GM21825 (cell line): ENCODE results near the gene LAMA4.

Source experiments
- ATAC-seq: cut with Tn5 transposase; IDR thresholded peaks from one replicate; pipeline ENCODE4 v1.9.1; 2021; ENCODE audit warnings: mild to moderate bottlenecking, moderate library complexity; ENCODE audit not compliant: unreplicated experiment

LAMA4 gene

DNA sequence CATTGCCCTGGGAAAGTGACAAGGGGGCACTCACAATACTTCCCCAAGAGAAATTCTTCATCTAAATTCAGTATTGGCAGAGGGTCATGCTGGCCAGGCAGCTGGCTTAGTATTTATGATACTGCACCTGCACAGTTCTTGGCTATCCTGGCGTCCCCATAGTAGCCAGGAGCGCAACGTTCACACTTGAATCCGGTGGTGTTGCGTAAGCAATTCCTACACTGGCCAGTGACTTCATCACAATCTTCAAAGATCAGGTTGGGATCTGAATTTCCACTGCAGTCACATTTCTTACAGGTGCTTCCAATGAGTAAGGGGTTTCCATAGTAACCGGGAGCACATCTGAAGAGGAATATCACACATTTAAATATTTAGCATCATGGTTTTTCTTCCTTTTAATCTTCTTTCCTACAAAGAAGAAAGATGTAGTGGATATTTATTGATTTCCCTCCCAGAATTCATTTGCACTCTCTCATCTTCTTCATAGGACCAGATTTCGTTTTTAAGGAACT lies 62.8 kb downstream of the LAMA4 start:
- ATAC-seq, result no peak

DNA sequence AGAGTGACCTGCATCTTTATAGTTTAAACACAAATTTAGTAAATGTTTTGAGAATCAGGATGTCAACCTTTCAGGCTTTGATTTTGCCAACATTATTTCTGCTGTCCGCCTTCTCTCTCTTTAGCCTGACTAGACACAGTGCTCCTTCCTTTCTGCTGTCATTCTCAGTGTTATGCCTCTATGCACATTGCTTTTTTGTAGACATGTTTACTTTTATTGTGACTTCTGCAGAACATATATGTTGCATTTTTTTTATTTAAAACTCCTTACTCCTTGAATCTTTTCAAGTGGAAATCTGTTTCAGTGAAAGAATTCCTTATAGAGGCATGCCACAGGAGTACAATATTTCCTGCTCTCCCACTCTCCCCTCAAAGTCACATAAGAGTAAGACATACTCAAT lies 64.2 kb downstream of the LAMA4 start:
- ATAC-seq, result no peak

DNA sequence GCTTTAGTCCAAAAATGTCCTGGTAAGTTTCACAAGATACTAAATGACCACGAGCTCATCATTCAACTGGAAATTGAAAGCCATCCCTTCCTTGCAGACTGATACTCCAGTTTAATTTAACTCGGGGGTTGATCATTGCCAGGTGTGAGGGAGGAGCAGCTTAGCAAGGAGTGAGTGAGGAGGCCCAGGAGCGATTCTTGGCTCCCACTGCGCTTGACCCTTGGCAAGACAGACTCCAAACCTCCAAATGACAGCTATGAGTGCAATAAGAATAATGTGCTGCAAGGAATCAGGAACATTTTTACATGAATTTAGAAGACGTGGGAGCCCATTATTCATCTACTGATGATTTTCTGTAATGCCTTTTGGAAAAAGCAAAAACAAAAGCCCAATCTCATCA lies 64.9 kb downstream of the LAMA4 start:
- no peak for ATAC-seq

DNA sequence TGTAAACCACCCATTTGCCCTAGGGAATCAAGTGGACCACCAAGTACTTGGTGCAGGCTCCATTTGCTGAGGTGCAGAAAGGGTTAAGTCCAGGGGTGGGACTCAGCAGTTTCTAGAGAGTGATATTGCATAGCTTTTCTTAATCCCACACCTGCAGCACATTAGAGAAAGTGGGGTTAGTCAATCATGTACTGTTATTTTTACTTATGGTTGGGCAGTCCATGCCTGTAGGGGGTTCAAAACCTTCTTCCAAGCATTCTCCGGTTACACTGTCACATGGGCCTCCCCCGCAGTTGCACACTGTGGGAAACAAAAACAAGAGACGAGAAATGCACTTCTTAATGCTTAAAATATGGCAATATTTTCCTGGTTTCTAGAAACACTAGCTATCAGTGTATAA lies 65.5 kb downstream of the LAMA4 start:
- no peak for ATAC-seq

DNA sequence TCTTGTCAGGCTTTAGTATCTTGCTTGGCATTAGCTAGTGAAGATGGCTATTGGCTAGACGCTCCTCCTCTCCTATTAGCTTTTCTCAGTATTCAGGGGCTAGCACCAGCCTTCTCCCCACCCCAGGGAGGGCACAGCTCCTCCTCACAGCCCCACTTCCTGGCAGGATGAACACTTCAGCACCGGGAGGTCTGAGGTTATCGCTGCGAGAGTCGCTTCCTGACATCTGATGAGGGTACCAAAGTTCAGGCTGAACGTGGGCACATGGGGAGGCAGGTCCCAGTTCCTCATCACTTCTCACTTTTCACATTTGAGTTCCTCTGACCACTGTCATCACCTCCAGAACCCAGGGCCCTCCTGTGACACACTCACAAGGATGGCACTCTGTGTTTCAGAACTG lies 66.6 kb downstream of the LAMA4 start:
- ATAC-seq, result no peak

DNA sequence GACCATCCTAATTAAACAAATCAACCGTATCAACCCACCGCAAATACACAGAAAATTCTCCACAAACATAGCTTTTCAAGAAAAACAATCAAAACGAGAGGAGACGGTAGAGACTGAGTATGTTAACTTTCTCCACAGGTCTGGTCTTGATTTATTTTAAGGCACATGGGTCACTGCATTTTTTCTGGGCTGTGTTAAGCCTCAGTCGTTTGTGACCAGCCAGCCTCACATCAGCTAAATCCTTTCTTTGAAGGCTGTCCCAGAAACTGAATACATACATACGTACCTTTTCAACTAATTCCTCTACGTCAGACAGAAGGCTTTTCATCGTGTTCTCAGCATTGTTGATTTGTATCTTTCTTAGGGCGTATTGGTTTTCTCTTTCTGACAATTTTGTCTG lies 69.4 kb downstream of the LAMA4 start:
- ATAC-seq, result no peak

DNA sequence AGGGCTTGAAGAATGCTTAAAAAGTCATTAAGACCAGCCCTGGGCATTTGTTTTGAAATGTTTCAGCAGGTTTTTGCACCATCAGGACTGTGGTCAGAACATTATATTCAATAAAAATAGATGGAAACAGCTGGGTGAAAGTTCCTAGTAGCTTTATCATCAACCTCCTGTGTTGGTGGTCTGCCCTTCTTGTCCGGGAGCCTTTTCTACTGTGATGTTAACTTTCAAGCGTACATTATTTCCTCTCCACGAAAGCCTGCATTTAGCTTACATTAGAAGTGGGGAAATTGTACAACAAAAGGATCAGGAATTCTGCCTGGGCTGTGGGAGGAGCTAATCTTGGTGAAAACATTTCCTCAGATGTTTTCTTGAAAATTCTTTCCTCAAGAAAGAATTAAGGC lies 71.1 kb downstream of the LAMA4 start:
- no peak for ATAC-seq

DNA sequence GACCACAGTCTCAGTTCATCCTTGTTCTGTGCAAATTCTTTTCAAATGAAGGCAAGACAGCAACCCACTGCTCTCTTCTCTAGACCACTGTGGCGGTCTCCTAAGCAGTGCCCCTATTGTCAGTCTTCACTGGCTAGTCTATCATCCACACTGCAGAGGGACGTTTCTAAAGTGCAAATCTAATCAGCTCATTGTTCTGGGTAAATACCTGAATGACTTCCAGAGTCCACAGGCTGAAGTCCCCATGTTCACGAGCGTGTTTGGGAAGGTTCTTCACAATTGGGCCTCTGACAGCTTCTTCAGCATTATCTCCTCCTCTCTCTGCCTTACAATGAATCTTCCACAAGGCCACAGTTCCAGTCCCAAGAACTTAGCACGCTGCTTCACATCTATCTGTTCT lies 73.2 kb downstream of the LAMA4 start:
- ATAC-seq, result no peak

DNA sequence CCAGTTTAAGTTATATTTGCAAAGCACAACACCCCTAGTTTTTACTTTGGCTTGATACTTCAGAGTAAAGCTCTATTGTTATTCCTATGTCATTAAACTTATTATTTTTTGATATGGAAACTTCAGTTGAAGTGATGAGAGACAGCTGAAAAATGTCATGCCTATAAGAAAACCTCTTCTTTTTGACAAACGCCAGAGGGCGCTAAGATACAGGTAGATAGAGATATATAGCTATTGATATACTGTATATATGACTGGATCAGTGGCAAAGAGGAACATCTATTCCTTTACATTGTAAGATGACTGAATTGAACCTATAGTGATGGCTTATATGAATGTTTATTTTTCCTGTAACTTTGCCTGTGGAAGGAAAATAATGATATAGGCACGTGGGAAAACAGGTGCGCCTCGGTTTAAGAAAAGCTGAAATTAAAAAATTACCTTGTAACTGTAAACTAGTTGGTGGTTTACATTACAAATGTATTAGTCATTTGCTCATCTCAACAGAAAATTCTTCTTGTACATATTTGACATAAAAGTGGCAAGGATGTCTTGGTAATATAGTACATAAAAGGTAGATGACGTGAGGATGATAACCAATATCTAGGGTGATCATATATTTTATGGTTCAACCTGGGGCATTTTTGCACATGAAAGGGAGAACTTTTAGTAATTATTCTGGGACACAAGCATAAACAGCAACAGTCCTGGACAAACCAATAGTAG lies 74.1 kb downstream of the LAMA4 start:
- ATAC-seq, result no peak

DNA sequence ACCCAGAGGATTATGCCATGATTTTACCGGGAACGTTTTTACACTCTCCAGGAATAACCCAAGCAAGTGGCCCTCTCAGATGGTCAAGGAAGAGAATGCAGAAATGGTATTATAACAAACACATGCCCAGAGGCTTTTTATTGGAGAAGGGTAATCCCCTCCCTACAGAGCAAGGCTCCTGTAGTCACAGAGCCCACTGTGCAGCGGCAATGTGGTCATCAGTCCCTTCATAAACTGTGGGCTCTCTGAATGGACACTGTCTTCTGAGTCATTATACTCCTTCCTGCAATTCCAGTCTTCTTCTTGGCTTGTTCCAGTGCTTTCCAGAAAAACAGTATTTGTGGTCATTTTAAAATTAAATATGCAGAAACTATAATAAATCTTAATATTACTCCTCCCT lies 74.7 kb downstream of the LAMA4 start:
- ATAC-seq, result no peak

DNA sequence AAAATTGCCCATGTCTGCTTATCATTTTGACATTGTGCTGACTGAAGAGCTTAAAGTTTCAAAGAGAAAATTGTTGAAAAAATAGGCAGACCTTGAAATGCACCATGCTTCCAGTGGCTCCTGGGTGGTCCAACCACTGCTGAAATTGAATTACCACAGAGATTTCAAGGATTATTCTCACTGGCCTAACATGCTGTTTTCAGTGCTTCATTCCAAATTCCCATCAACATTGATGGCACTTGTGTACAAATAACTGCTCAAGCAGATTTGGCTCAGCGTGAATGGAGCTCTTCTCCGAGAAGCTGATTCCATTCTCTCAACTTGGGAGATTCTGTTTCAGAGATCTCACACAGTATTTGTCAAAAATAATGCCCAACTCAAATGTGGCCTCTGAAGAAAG lies 75.5 kb downstream of the LAMA4 start:
- no peak for ATAC-seq

DNA sequence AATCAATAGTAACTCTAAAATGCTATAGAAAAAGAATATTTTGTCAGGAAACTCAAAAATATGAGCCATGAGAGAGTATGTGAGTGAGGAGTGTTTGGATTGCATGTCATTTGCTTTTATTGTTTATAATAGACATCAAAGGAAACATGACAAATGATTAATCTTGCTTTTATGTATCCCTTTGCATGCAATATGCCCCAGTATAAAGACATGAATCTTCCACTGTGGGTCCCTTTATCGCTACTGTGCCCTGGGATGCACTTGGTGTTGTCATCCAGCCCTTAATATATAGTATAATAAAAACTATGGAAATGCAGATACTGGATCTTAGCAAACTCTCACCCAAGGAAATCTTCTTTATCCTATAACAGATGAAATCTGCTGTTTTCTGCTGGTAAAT lies 77.3 kb downstream of the LAMA4 start:
- ATAC-seq, result no peak

DNA sequence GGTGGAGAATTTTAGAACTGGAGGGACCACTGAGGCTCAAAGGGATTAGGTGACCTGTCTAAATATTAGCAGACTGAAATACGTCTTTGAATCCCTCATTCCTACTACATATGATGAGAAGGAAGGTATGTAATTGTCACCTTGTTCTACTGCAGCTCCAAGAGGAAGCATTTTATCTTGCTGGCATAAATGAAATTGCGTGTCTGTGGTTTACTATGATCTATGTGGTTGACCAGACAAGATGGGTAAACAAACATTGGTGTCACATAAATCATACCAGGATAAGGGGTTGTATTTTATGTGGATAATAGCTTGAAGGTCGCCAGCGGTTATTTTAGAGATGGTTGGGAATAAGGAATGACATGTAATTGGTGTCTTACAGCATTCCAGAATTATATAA lies 78.2 kb downstream of the LAMA4 start:
- no peak for ATAC-seq

DNA sequence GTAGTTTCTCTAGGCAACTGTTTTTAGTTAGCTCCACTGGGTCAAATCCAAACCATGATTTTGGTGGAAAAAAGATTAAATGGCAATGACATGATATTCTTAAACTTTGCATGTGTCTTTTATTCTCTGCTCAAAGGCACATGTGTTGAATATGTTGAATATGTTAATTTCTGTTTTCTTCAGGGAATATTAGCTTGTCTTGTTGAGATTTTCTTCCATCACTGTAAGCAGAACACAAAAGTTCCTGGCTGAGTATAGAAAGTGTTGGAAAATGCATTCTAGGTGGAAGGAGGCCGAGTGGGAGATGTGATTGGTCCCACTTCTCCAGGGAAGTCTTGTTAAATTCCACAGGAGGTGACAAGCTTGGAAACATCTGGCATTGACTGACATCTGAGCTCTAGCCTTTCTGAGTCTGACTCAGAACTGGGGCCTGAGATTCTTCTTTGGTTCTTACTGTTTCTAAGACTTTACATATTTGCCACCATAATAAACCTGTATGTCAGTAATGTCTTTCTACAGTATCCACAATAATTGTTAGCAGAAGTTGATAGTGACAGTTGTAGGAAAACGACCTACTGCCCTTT lies 81.1 kb downstream of the LAMA4 start:
- no peak for ATAC-seq

DNA sequence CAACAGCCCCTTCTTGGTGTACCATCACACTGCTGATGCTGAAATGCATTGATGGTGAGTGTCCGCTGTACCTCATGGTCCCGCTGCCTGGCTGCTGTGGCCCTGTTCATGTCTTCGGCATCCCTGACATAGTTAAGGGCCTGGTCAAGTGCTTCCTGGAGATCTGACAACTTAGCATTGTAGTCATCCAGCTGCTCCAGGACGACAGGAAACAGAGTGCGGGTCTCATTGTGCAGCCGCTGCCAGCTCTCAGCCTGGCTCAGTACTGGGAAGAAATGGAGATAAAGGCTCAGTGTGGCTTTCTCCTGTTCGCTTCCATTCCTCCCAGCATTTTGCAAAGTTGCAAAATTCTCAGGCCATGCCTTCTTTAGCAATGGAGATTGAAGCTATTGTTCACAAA lies 81.8 kb downstream of the LAMA4 start:
- ATAC-seq, result no peak

DNA sequence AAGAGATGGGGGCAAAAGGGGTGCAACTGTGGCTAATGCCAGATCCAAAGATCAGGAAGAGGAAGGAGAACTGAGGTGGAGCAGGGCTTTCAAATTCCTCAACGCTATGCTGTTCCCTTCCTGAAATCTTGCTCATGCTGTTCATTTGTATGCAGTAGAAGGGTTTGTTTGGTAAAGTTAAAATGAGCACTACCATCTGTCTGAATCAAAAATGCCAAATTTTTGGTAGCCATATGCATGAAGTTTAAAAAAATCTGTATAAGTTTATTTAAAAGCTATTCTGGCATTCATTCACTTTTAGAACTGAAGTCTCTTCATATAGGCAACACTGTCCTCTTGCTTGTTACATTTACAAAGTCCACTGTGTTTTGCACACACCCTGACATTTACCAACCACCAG lies 84.8 kb downstream of the LAMA4 start:
- ATAC-seq, result no peak

DNA sequence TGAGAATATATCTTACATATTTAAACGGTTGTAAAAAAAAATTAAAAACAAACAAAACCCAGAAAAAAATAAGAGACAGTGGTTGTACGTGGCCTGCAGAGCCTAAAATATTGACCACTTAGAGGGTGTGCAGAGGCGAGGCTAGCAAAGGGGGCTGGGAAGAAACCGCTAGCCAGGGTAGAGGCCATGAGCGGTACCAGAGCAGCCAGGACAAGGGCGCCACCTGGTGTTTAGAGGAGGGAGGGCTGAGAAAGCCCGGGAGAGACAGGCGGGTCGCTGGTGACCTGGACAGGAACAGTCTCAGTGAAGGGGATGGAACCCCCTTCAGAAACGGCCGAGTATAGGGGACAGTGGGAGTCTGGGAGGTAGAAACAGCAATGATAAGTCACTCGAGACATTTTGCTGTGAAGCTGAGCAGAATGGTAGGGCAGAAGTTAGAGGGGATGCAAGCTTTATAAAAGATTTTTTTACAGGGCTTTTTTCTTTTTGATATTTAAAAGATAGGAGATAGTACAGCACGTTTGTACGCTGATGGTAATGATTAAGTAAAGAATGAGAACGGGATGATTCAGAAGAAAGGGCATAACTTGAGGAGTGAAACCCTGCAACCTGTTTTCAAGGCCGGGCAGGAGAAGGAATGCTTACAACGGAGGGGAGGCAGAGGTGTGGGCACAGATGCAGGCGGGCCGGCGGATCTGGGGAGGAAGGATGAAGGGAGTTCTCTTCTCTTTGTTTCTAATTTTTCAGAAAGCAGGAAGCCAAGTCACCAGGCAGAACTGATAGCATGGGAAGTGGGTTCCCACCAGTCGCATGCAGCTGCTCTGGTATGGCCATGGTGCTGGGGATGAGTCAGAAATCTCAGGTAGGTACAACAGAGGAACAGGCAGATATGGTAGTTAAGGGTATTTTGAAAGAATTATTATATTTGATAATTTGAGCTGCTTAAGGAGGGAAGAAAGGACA lies 90.8 kb downstream of the LAMA4 start:
- peak; percentile 99 for ATAC-seq

DNA sequence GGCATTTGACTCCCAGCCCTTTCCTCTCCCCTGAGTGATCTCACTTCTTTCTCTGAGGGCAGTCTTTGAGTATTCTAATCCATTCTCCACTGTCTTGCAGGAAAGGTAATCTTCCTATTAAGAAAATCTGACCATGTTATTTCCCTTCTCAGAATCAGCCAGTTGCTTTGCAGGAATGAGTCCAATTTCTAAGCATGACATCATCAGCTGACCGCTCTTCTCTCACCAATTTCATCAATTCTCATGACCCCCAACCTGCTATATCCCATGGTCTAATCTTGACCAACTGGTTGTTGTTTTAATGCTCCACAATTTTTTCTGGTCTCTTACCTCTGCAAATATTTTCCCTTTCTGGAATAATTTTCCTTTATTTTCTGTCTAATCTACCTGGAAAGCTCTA lies 93.6 kb downstream of the LAMA4 start:
- no peak for ATAC-seq

DNA sequence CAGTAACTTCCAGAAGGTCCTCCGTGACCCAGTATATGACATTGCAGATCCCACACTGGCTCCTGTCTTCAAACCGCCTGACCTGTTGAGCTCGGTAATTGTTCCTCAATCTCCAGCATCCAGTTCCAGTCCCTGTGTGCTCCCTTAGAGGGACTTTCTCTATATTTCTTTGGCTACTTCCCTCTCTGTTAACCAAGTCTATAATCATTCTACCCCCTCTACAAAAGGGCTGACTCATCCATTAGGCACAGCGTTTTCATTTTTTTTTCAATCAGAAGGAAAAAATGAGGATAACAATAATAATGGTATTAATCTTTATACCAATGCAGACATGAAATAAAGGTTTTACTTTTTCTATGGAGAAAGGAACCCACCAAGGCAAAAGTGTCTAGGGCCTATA lies 97.7 kb downstream of the LAMA4 start:
- no peak for ATAC-seq

DNA sequence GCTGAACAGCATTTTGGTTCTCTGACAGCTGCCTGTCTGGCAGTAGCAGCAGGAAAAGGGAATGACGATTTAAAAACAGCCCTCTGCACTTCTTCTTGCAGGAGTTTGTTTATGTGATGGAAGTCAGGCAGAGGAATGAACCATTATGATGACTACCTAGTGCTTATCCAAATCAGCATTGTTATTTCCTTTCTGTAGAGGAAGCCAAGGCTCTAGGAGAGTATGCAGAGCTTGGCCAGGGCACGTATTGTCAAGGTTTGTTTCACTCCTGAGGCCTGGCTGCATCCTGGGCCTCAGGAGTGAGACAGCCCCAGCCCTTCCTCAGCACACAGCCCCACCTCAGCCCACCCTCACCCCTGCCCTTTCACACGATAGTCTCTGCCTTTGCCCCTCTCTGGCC lies 98.5 kb downstream of the LAMA4 start:
- ATAC-seq, result no peak

DNA sequence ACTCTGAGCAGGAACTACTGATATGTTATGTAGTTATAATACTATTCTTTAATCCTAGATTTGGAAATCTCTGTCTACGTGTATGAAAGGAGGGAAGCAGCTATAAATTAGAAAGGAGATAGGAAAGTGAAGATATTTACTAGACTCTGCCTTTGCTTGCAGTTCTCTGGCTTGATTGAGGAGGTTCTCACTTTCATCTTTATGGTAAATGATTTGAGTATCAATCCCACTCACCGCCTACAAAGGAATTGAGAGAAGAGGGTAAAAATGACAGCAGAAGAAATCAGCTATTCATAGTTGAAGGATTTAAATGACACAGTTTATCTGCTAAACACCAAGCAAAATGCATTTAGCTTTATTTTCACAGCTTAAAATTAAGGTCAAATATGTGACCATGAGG lies 99.7 kb downstream of the LAMA4 start:
- ATAC-seq, result no peak
